ENCODE results near the gene GNAI3. TPM values are rescaled to one million over a fixed set of nuclear protein-coding genes. Genes with fewer than 3 reads are reported as not detected.

The GNAI3 gene
- polyA plus RNA-seq, 1 donor from 2014 or later: 10.6 TPM

DNA sequence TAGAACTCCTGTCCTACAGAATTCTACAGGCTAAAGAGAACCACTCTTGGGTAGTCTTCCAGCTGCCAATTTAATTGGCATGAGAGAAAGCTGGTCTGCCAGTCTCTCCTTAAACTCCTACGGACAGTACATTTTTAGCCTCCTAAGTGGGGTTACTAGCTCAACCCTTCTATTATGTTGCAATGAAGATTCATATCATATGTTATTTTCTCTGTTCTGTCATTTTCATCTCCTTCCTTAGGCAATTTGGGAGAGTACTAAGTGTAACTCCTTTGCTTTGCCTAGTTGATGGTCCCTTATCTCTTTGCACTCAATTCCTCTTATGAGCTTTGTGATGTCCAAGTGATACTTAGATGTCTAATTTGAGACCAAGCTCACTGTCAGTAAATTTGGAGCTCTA, 57.0 kb downstream of the GNAI3 start:
- Histone ChIP-seq H3F3A (ENCODE audit: insufficient read depth, low read length, poor library complexity, severe bottlenecking) (no peaks in the 10 kb centered on the region), H3K9ac (ENCODE audit: low read length) (no peak overlapping the region), H3K4me3 (ENCODE audit: low read length) (no peak overlapping the region), H2AFZ (ENCODE audit: low read depth, low read length) (no peak overlapping the region), H3K79me2 (replicated peaks; ENCODE audit: insufficient read depth, low read length) (no peaks in the 10 kb centered on the region), H3K27ac (ENCODE audit: low read length) (no peak overlapping the region), H3K36me3 (ENCODE audit: insufficient read depth, low read length) (no peaks in the 10 kb centered on the region), H3K27me3 (ENCODE audit: insufficient read depth, low read depth, low read length) (no peaks in the 10 kb centered on the region), H3K9me2 (ENCODE audit: insufficient read depth, low read length) (no peaks in the 10 kb centered on the region), H4K20me1 (ENCODE audit: insufficient read depth) (no peaks in the 10 kb centered on the region), H3K9me3 (ENCODE audit: low read length) (no peaks in the 10 kb centered on the region), H3K4me2 (ENCODE audit: low read length) (no peak overlapping the region)
- no peak for TF ChIP-seq EP300 (conservative IDR thresholded peaks at IDR 0.05; ENCODE audit: poor library complexity, severe bottlenecking)
- no peak for TF ChIP-seq MXI1 (conservative IDR thresholded peaks at IDR 0.05; ENCODE audit: poor library complexity, severe bottlenecking)
- no peak for TF ChIP-seq EZH2 (IDR thresholded peaks at IDR 0.05; ENCODE audit: borderline replicate concordance, insufficient read depth, low read length, poor library complexity, severe bottlenecking)
- TF ChIP-seq POLR2AphosphoS5 (IDR thresholded peaks at IDR 0.05): no peak

DNA sequence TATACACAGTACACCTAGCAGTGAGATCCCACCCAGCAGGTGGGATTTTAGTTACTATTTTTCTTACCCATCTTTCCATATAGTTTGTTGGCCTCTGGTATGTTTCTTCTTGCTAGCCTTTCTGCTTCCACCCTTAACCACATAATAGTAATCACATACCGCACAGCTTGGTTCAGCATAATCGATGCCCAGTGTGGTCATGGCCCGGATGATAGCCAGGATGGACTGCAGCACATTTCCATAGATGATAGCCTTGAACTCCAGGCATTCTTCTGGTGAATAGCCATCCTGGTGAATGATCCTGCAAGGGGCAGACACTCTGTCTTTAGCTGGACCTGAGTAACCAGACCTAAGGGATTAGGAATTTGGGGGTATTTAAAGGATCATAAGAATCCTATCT, 61.5 kb downstream of the GNAI3 start:
- Histone ChIP-seq H3K4me2 (ENCODE audit: low read length) (no peak overlapping the region), H3F3A (ENCODE audit: insufficient read depth, low read length, poor library complexity, severe bottlenecking) (no peaks in the 10 kb centered on the region), H3K9ac (ENCODE audit: low read length) (no peak overlapping the region), H3K79me2 (replicated peaks; ENCODE audit: insufficient read depth, low read length) (no peaks in the 10 kb centered on the region), H3K27ac (ENCODE audit: low read length) (no peak overlapping the region), H3K9me2 (ENCODE audit: insufficient read depth, low read length) (no peaks in the 10 kb centered on the region), H3K4me3 (ENCODE audit: low read length) (no peak overlapping the region), H3K9me3 (ENCODE audit: low read length) (no peaks in the 10 kb centered on the region), H3K27me3 (ENCODE audit: insufficient read depth, low read depth, low read length) (no peaks in the 10 kb centered on the region), H2AFZ (ENCODE audit: low read depth, low read length) (no peak overlapping the region), H3K36me3 (ENCODE audit: insufficient read depth, low read length) (no peaks in the 10 kb centered on the region), H4K20me1 (ENCODE audit: insufficient read depth) (no peaks in the 10 kb centered on the region)
- TF ChIP-seq SMC3 (conservative IDR thresholded peaks at IDR 0.05; ENCODE audit: poor library complexity) (no peak), MXI1 (conservative IDR thresholded peaks at IDR 0.05; ENCODE audit: poor library complexity, severe bottlenecking) (no peak), POLR2AphosphoS5 (IDR thresholded peaks at IDR 0.05) (no peak), EZH2 (IDR thresholded peaks at IDR 0.05; ENCODE audit: borderline replicate concordance, insufficient read depth, low read length, poor library complexity, severe bottlenecking) (no peak), EP300 (conservative IDR thresholded peaks at IDR 0.05; ENCODE audit: poor library complexity, severe bottlenecking) (no peak), RAD21 (conservative IDR thresholded peaks at IDR 0.05) (no peak), TAF1 (IDR thresholded peaks at IDR 0.05; ENCODE audit: low read depth) (no peak)
- TF ChIP-seq, protein P1, sequence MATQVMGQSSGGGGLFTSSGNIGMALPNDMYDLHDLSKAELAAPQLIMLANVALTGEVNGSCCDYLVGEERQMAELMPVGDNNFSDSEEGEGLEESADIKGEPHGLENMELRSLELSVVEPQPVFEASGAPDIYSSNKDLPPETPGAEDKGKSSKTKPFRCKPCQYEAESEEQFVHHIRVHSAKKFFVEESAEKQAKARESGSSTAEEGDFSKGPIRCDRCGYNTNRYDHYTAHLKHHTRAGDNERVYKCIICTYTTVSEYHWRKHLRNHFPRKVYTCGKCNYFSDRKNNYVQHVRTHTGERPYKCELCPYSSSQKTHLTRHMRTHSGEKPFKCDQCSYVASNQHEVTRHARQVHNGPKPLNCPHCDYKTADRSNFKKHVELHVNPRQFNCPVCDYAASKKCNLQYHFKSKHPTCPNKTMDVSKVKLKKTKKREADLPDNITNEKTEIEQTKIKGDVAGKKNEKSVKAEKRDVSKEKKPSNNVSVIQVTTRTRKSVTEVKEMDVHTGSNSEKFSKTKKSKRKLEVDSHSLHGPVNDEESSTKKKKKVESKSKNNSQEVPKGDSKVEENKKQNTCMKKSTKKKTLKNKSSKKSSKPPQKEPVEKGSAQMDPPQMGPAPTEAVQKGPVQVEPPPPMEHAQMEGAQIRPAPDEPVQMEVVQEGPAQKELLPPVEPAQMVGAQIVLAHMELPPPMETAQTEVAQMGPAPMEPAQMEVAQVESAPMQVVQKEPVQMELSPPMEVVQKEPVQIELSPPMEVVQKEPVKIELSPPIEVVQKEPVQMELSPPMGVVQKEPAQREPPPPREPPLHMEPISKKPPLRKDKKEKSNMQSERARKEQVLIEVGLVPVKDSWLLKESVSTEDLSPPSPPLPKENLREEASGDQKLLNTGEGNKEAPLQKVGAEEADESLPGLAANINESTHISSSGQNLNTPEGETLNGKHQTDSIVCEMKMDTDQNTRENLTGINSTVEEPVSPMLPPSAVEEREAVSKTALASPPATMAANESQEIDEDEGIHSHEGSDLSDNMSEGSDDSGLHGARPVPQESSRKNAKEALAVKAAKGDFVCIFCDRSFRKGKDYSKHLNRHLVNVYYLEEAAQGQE (IDR thresholded peaks at IDR 0.05; ENCODE audit: borderline replicate concordance): no peak
- TF ChIP-seq, protein P2, sequence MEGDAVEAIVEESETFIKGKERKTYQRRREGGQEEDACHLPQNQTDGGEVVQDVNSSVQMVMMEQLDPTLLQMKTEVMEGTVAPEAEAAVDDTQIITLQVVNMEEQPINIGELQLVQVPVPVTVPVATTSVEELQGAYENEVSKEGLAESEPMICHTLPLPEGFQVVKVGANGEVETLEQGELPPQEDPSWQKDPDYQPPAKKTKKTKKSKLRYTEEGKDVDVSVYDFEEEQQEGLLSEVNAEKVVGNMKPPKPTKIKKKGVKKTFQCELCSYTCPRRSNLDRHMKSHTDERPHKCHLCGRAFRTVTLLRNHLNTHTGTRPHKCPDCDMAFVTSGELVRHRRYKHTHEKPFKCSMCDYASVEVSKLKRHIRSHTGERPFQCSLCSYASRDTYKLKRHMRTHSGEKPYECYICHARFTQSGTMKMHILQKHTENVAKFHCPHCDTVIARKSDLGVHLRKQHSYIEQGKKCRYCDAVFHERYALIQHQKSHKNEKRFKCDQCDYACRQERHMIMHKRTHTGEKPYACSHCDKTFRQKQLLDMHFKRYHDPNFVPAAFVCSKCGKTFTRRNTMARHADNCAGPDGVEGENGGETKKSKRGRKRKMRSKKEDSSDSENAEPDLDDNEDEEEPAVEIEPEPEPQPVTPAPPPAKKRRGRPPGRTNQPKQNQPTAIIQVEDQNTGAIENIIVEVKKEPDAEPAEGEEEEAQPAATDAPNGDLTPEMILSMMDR (IDR thresholded peaks at IDR 0.05; ENCODE audit: poor library complexity, severe bottlenecking): no peak

Measured in neural cell (in vitro differentiated cells).